HG02798 (cell line): ENCODE data around the gene ABCC4.
A peak's percentile ranks its signal among the peaks of the same experiment; 100 is the strongest.
"Not testable (repeated sequence)": the region's sequence is repeated elsewhere in the genome, so short reads cannot be mapped to it uniquely, and the experiment has no call there.

ENCODE experiments used
- ATAC-seq: cut with Tn5 transposase; IDR thresholded peaks from one replicate; pipeline ENCODE4 v1.9.1; 2021; ENCODE audit warnings: mild to moderate bottlenecking; ENCODE audit not compliant: unreplicated experiment, poor library complexity

Gene ABCC4

DNA sequence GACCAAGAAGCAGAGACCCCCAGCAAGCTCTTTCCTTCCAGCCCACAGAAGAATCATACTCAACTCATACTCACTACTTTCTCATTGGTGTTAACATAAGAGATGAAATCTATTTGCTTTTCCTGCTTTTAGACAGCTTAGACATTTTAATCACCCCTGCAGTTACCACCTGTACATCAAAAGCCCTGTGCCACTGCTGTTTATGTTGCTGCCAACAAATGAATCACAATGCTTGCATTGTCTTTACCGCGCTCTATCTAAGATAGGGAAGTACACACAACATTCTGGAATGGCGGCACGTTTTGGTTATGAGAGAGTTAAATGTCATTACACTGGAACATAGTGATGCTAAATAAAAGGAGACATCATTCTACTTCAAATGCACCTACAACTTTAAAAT, 95.1 kb downstream of the ABCC4 start:
- ATAC-seq, result no peak

DNA sequence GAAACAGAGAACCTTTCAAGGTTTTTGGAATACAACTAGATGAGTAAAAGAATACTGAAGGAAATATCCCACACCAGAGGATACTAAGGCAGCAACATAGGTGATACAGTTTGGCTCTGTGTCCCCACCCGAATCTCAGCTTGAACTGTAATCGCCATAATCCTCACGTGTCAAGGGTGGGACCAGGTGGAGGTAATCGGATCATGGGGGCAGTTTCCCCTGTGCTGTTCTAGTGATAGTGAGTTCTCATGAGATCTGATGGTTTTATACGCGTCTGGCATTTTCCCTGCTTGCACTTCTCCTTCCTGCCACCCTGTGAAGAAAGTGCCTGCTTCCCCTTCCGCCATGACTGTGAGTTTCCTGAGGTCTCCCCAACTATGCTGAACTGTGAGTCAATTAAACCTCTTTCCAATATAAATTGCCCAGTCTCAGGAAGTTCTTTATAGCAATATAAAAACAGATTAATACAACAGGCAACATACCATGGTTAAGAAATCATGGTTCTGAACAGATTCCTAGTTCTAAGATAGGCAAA, 97.0 kb downstream of the ABCC4 start:
- ATAC-seq, result no peak

DNA sequence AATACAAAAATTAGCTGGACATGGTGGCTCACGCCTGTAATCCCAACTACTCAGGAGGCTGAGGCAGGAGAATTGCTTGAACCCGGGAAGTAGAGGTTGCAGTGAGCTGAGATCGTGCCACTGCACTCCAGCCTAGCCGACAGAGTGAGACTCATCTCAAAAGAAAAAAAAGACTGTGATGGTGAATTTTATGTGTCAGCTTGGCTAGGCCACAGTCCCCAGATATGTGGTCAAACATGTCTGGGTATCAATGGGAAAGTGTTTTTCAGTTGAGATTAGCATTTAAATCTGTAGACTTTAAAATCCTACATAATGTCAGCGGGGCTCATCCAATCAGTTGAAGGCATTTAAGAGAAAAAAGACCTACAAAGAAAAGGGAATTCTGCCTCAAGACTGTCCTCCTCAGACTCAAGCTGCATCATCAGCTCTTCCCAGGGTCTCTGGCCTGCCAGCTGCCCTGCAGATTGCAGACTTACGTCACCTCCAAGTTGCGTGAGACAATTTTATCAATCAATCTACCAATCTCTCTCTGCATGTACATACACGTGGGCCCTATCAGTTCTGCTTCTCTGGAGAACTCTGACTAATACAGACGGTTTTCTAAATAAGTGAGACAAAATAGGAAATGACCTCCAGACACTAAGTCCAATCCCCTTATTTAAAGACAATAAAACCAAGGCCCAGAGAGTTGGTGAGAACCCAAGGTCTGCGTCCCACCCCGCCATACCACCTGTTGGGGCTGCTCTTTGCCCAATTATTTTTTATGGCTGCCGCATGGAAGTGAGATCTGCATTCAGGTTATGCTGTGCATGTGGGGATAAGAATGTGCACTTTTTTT, 99.2 kb downstream of the ABCC4 start:
- no peak for ATAC-seq

DNA sequence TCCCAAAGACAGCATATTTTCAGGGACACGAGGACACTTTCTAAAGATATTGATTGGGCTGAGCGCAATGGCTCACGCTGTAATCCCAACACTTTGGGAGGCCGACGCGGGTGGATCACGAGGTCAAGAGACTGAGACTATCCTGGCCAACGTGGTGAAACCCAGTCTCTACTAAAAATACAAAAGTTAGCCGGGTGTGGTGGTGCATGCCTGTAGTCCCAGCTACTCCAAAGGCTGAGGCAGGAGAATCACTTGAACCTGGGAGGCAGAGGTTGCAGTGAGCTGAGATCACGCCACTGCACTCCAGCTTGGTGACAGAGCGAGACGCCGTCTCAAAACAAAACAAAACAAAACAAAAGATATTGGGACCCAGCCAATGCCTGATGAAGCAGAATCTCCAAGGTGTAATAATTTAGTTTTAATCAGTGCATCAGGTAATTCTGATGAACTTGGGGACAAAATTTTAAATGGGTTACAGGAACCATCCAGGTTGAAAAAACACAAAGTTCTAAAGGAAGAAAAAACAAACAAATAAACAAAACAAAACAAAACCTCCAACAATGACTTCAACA, 100.8 kb downstream of the ABCC4 start:
- ATAC-seq, result not testable (repeated sequence)

DNA sequence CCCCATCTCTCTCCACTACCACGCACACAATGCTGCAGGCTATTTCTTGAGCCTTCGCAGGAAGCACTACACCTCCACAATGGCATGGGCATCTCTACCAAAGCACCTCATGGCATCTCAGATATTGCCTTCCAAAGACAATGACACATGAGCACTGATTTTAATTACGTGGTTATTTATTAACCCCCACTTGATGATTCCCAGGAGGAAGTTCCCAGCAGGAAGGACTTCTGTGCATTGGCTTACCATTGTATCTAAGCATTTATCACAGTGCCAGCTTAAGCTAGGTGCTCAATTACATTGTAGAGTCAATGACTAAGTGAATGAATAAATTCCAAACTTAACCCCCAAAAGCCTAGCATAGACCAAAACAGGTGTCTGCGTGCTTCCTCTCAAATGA, 101.4 kb downstream of the ABCC4 start:
- no peak for ATAC-seq

DNA sequence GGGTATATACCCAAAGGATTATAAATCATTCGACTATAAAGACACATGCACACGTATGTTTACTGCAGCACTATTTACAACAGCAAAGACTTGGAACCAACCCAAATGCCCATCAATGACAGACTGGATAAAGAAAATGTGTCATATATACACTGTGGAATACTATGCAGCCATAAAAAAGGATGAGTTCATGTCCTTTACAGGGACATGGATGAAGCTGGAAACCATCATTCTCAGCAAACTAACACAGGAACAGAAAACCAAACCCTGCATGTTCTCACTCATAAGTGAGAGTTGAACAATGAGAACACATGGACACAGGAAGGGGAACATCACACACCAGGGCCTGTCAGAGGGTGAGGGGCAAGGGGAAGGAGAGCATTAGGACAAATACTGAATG, 102.6 kb downstream of the ABCC4 start:
- not testable (repeated sequence) for ATAC-seq

DNA sequence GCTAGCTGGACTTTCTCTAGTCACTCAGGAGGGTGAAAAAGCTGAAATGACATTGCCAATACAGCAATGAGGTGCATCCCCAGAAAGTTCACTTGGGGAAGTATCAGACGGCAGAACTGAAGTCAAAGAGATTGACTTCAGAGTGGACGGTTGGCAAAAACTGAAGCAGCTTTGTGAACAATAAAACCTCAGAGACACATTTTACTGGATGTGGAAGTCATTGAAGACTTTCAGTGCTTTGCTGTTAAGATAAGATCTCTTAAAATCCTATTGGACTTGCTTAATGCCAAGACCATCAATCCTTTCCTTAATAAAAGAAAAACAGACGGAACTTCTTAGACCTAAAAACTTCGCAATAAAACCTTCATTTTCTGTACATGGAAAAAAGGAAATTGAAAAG, 103.7 kb downstream of the ABCC4 start:
- no peak for ATAC-seq

DNA sequence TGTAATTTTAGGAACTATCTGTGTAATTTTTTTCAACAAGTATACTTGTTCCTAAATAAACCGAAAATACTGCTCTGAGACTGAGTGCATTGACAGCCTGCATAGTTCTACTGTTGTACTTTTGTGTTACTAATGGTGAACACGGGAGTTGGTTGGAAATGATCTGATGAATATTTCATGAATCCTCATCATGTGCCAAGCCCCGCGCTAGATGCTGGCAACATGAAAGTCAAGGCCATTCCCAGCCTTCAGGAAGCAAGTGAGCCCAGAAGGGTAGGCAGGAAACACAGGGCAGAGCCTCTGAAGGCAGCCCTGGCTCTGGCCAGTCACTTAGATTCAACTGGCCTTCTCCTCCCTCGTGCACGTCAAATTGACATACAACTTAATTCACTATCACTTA, 106.1 kb downstream of the ABCC4 start:
- ATAC-seq, result no peak

DNA sequence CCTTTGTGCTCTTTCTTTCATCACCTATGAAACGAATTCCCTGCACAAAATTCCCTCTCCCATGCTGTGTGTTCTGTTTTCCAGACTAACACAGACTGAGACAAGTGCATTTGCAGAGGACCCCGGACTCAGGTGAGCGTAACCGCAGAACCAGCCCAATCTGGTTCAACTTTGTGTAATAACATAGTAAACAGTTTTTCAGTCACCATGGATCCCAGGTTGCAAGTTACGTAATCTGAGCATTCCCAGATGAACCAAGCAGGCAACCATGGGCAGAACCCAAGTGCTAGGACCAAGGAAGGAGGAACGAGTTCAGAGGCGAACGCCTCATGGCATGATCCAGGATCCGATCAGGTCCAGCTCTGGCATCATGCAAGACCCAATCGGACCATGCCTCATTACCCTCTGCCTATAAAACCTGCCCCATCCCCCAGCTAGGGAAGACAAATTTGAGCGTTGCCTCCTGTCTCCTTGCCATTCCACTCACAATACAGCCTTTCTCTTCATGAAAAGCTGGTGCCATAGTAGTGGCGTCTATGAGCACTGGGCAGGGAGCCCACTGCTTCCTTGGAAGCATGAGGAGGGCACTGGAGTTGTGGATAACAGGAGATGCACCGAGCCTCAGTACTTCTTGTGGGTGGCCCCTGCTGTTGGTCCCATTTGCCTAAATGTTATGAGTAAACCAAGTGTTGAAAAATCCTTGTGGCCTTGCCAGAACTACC, 107.6 kb downstream of the ABCC4 start:
- no peak for ATAC-seq

DNA sequence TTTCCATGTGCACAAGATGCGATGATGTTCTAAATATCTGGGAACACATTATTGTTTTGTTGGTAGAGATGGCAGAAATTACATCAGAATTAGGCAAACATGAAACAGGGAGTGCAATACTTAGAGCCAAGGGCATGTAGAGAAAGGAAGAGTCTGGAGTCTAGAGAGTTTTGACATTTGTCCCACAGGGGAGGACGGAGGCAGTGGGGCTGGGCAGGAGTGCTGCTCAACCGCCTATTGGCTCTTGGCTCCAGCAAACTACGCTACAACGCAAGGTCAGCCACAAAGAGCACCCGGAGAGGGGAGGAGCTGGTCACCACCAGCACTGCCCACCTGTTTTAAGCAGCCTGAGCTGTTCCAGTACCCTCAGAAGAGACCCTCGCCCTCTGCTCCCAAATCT, 108.3 kb downstream of the ABCC4 start:
- no peak for ATAC-seq

DNA sequence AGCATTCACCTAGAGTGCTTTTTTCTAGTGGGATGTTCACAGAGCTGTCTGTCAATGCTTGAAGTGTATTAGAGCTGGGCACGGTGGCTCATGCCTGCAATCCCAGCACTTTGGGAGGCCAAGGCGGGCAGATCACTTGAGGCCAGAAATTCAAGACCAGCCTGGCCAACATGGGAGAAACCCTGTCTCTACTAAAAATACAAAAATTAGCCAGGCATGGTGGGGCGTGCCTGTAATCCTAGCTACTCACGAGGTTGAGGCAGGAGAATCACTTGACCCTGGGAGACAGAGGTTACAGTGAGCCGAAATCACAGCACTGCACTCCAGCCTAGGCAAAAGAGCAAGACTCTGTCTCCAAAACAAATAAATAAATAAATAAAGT, 108.7 kb downstream of the ABCC4 start:
- not testable (repeated sequence) for ATAC-seq

DNA sequence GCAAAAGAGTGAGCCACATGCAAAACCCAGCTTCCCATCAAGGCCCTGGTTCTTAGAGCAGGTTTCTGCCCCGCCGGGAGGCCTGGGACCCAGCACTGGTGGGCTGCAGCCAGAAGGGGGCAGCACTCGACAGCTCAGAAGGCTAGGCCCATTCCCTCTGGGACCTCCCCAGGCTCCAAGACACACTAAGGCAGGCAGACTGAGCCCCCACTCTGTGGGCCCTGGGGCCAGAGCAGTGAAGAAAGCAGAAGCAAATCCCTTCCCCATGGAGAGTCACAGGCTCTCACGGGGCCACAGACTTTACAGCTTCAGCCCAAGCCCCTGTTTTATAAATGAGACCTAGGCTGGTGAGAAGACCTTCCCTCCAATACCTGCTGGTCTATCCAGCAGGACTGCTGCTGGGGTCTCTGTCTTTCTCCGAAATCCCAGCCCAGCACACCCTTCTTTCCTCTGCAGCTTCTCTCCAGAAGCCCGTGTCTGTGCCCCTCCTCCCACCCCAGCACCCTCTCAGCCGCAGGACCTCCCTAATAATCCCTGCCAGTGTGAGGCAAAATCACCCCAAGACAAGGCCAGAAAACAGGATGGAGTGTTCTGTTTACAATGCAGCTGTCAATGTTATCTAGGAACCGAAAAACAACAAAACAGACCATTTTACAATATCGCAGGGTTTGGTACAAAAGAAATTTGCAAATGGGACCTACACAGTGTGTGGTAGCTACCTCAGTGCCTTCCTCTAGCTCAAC, 109.3 kb downstream of the ABCC4 start:
- peak; percentile 94 for ATAC-seq

DNA sequence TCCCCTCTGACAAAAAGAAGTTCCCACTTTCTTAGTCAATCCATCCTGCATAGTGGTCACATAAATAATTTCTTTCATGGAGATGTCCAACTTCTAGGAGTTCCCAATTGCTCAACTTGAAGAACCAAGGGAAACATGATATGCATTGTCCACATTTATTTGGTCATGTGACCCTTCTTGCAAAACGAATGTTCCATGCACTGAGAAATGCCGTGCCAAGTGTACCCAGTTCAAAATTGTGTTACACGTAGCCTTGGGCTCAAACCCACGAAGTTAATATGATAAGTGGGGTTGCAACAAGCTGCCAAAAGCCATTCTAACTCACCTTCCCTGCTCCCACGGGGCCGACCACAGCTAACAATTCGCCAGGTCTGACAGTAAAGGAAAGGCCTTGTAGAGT, 113.1 kb downstream of the ABCC4 start:
- no peak for ATAC-seq

DNA sequence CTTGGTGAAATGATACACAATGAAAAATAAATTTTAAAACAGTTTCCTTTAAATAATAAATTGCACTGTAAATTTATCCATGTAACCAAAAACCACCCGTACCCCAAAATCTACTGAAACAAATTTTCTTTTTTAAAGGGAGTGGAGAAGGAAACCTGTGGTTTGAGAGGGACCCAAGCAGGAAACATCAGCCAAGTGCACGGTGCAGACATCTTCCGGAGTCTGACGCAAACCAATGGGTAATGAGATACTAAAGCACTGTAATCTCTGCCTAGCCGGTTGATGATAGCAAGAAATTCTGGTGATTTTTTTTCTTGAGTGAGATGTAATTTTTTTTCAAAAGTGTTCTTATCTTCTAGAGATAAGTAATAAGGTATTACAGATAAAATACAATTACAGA, 115.4 kb downstream of the ABCC4 start:
- no peak for ATAC-seq

DNA sequence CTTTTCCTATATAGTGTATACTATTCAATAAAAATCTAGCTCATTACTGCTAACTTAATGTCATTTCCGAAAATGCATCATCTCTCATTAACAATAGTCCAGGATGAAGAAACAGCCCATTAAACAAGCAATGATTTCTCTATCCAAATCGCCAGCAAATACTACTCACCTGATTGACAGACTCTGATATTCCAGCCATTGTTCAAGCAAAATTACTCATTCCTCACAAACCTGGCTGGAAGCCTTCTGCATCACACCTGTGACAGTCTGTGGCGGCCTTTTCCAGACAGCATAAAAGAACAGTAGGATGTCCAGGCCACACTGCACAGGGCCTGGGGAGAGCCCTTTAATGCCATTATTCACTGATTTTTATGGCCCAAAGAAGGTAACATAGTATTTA, 115.9 kb downstream of the ABCC4 start:
- no peak for ATAC-seq

DNA sequence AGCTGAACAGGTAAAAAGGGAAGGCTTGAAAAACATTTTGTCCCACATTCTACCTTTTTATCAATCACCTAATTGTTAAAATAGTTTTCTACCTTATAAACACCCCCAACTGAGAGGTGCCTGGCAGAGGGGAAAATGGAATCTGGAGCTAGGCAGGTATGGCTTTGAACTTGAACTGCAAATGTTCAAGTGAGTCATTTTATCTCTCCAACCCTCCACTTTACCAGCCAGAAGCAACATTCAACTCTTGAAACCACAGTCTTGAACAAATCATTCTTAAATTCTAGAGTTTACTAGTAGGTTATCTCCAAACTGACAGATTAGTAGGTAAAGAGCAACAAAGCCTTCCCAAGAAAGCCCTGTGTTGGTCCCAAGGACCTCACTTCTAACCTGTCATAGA, 116.9 kb downstream of the ABCC4 start:
- no peak for ATAC-seq

DNA sequence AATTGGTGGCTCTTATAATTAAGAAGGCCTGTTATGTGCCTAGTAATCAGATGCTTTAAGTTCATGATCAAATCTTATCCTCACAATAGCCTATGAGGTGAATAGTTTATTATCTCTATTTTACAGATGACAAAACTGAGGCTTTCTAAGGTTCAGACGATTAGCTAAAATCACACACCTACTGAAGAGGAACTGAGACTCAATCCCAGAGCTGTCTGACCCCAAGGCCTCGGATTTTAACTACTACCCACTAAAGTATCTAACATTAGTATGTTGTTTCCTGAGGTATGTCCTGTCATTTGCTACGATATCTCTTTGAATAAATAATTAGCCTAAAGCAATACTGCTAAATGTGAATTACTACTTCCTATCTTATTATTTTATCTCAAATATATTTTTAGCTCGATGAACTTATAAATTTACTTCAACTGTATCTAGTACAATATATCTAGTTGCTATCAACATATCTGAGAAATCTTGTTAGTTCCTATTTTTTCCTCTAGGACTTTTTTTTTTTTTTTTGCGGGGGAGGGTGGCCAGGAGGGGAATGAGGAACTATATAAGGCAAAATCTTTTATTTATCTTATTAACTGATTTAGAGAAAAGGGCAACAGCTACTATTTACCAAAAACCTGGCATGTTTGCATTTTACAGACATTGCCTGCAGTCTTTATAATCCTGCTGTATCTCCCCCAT, 118.5 kb downstream of the ABCC4 start:
- ATAC-seq, result peak; percentile 48

DNA sequence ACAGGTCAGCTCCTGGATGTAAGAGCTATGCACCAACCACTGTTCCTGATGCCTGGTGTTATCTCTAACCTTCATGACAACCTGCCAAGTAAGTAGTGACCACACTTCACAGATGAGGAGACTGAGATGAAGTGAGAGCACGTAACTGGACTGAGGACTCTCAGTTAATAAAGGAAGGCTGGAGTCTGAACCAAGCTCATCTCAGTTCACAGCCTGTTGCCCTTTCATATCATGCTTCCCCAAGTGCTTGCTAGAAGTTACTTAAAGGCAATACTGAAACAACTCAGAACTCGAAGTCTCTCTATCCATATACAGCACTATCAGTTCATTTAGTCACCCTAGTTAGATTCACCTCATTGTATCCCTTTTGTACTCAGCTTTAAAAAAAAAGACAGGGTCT, 119.7 kb downstream of the ABCC4 start:
- ATAC-seq, result peak; percentile 80

DNA sequence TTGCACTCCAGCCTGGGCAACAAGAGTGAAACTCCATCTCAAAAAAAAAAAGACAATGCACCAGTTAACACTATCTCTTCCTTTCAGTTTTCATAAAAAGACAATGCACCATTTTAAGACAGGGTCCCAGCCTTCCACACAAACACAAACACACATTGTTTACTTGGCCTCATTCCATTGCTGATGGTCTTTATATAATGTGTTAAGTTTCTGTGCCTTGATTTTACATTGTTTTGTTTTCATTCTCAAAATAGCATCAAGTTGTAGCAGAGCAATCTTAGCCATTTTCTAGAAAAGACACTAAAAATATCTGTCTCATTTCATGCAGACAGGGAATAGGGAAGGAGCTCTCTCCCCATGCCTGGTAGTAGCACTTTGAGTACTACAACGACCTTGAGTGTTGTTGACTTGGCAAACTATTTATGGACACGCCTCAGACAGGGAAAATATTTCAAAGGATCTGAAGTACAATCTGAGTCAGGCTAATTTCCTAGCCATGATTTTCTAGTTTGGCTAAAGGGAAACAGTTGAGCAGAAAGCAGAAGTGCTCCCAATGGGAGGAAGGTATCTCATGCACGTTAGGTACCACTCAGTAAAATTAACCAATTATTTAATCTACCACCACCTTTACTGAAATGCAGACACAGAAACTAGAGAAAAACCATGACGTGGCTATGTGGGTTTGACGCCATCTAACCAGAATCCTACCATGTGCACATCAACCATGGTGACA, 120.6 kb downstream of the ABCC4 start:
- no peak for ATAC-seq
